ELF-1 (cell line): ENCODE data around the gene HYI.
"Not testable (repeated sequence)": the region's sequence is repeated elsewhere in the genome, so short reads cannot be mapped to it uniquely, and the experiment has no call there.

Source experiments
- DNase-seq: peaks from one replicate; pipeline ENCODE4 v3.0.0-alpha.2; 2016; ENCODE audit warnings: low read depth, low spot score

The HYI gene, protein sequence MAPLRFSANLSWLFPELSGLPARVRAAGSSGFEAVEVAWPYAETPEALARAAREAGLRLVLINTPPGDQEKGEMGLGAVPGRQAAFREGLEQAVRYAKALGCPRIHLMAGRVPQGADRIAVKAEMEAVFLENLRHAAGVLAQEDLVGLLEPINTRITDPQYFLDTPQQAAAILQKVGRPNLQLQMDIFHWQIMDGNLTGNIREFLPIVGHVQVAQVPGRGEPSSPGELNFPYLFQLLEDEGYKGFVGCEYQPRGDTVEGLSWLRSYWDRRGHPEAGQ

DNA sequence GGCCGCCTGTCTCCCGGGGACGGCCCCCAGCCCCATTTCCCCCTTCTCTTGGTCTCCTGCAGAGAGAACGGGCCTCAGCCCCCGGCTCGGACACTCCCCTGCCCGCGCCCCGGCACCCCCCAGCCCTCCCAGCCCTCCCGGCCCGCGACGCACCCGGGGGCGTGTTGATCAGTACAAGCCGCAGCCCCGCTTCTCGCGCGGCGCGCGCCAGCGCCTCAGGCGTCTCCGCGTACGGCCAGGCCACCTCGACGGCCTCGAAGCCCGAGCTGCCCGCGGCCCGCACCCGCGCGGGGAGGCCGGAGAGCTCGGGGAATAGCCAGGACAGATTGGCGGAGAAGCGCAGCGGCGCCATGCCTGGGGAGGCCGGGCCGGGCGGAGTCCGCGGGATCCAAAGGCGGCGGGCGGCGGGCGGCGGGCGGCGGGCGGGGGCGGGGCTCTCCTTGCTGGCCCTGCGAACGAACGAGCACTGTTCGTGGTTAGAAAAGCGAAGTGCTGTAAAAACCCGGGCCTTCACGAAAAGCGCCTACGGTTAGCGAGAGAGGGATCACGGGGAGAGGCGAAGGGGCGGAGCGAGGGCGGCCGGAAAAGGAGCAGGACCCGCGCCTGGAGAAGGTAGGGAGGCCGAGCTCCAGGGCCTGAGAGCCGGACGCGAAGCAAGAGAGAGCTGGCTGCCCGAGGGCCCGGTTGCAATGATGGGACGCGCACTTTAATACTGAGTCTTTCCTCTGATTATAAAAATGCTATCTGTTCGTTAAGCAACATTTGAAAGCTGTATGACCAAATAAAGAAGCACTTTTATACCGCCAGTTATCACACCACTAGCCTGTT lies at the start of gene HYI:
Gene HYI, minus strand, starts transcription at position 490 of the 828 bp plus-strand sequence. Its CDS starts 138 bp downstream, at position 352.
- peak; percentile 90 for DNase-seq

DNA sequence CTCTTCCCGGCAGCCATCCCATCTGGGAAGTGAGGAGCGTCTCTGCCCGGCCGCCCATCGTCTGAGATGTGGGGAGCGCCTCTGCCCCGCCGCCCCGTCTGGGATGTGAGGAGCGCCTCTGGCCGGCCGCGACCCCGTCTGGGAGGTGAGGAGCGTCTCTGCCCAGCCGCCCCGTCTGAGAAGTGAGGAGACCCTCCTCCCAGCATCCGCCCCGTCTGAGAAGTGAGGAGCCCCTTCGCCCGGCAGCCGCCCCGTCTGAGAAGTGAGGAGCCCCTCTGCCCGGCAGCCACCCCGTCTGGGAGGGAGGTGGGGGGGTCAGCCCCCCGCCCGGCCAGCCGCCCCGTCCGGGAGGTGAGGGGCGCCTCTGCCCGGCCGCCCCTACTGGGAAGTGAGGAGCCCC lies 48.1 kb upstream of the HYI start:
- not testable (repeated sequence) for DNase-seq

DNA sequence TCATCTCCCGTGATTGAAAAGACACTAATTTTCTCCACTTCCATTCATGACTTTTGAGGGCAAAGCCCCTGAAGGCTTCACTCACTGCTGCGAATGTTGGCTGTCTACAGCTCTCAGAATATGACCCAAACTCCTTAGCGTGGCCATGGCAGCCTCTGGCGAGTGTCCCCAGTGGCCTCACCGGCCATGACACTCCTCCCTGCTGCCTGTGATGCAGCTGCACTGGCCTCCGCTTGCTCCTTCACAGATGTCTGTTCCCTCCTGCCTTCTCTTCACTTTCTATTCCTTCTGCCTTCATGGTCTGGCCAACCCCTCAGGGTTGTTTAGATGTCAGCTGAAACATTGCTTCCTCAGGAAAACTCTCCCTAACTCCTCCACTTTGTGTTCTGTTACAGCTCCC lies 46.2 kb upstream of the HYI start:
- no peak for DNase-seq

DNA sequence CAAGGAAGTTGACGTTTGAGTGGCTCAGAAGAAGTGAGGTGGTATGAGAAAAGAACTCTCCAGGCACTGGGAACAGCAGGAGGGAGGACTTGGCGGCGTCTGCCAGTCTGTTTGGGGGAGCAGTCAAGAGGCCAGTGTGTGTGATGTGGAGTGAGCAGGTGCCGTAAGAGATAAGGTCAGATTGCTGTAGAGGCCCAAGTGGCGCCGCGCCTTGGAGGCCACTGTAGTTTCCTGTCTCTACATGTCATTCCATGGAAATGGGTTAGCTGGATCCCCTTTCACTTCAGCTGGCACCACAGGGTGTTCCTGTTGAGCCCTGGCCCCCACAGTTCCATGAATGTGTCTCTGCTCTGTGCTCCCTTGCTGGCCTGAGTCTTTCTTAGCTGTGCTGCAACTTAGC lies 41.5 kb upstream of the HYI start:
- DNase-seq, result no peak

DNA sequence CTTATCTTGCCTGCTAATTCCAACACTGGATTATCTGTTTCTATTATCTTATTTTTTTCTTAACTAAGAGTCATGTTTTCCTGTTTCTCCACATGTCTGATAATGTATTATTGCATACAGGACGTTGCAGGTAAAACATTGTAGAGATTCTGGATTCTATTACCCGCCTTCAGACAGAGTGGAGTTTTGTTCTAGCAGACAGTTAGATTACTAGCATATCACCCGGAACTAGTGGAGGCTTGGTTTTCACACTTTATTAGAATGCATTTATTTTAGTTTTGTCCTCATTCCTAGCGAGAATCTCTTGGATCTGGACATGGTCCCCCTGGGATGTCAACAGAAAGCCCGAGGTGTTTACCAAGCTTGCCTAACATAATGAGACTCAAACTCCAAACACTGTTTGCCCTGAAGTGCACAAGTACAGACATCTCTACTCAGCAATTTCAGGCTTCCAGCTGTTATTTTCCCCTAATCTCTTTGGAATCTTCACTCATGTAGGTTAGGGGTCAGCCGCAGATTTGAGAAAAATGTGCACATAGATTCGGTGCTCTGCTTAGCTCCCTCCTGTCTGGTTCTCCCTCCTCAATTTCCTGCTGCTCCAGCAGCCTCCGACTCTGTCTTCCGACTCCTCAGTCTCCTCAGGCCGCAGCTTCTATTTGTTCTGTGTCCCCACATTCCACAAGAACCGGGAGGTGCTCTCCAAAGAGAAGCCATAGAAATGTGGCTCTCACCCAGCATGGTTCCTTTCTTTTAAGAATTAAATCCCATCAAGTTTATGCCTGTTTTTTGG lies 40.1 kb upstream of the HYI start:
- peak; percentile 60 for DNase-seq

DNA sequence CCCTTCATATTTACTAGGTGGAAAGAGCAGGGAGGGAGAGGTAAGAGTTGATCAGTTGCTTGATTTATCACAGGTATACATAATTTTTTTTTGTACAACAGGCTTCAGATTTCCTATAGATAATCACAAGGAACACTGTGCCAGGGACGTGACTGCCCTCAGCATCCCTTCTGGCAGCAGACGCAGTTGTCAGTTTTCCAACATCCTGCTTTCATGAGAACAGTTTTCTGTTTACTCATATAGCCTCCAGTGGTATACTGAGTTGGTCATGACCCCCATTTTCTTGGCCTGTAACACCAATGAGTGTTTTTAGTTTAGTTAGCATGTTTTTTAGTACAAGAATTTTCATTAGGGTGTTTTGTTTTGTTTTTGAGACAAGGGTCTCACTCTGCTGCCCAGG lies 39.1 kb upstream of the HYI start:
- no peak for DNase-seq

DNA sequence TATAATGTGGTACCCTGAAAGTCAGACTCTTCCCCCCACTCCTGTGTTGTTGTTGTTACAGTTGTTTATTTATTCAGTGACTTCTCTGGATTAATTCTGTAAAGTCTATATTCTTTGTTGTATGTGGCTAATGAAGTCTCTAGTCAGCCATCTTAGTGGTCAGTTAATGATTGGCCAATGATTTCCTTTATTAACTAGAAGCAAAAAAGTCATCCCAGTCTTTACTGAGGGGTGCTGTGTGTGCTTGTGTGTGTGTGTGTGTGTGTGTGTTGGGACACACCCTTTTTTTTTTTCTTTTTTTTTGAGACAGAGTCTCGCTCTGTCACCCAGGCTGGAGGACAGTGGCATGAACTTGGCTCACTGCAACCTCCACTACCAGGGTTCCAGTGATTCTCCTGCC lies 37.3 kb upstream of the HYI start:
- DNase-seq, result no peak

DNA sequence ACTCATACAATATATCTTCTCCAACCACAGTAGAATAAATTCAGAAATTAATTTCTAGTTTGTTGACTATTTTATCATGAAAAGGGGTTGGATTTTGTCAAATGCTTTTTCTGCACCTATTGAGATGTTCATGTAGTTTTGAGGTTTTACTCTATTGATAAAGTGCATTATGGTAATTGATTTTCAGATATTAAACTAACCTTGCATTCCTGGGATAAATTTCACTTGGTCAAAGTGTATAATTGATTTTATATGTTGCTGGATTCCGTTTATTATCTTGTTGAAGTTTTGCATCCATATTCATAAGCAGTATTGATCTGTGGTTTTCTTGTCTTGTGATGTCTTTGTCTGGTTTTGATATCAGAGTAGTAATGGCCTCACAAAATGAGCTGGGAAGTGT lies 34.4 kb upstream of the HYI start:
- DNase-seq, result no peak

DNA sequence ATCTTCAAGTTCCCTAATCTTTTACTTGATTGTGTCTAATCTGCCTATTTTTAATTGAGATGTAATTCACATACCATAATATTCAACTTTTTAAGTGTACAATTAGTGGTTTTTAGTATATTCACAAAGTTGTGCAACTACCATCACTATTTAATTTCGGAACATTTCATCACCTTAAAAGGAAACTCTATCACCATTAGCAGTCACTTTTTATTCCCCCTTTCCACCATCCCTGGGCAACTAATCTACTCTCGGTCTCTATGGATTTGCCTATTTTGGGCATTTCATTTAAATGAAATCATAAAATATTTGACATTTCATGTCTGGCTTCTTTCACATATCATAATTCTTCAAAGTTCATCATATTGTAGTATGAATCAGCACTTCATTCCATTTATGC lies 30.6 kb upstream of the HYI start:
- DNase-seq, result no peak

DNA sequence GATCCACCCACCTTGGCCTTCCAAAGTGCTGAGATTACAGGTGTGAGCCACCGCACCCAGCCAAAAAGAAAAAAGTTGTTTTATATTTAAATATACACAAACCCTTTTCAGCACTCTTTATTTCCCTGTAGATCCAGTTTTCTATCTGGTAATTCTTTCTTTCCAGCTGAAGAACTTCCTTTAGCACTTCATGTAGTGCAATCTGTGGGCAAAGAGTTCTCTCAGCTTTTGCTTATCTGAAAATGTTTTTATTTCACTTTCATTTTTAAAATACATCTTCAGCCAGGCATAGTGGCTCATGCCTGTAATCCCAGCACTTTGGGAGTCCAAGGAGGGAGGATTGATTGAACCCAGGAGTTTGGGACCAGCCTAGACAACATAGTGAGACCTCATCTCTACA lies 28.5 kb upstream of the HYI start:
- no peak for DNase-seq

DNA sequence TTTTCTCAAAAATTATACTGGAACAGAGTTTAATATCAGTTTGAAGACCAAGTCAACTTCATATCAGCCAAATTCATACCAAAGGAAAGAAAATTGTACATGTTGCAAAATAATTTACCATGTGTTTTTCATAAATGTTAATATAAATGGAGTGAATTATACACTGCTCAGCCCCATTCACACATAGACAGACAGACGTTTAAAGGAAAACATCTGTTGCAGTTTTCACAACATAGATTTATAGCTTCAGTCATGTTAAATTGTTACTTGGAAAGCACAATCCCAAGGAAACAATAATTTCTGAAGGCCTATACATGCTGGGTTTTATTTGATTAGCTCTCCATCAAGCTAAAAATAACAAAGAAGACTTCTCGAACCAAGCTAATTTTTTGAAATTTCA lies 27.8 kb upstream of the HYI start:
- no peak for DNase-seq

DNA sequence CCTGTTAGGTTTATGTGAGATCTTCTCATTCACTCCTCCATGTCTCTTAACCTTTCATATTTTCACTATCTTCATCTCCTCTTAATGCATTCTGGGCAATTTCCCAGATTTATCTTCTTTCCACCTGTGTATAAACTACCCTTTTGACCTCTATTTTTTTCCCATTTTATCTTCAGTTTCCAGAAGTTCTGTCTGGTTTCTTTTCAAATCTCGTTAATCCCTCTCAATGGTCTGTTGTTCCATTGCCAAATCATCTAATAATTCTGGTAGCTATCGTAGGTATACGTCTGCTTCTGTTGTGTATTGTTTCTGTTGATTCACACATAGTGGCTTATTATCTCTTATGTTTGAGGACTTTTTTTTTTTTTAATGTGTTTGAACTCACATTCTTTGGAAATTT lies 25.7 kb upstream of the HYI start:
- DNase-seq, result no peak

DNA sequence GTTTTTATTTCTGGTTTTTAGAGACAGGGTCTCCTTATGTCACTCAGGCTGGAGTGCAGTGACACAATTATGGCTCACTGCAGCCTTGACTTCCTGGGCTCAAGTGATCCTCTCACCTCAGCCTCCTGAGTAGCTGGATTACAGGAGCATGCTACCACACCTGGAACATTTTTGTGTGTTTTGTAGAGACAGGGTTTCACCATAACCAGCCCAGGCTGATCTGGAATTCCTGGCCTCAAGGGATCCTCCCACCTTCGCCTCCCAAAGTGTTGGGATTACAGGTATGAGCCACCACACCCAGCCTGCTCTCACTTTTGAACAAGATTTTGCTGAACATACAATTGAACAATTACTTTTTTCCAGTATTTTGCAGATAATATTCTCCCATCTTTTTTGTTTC lies 24.0 kb upstream of the HYI start:
- no peak for DNase-seq

DNA sequence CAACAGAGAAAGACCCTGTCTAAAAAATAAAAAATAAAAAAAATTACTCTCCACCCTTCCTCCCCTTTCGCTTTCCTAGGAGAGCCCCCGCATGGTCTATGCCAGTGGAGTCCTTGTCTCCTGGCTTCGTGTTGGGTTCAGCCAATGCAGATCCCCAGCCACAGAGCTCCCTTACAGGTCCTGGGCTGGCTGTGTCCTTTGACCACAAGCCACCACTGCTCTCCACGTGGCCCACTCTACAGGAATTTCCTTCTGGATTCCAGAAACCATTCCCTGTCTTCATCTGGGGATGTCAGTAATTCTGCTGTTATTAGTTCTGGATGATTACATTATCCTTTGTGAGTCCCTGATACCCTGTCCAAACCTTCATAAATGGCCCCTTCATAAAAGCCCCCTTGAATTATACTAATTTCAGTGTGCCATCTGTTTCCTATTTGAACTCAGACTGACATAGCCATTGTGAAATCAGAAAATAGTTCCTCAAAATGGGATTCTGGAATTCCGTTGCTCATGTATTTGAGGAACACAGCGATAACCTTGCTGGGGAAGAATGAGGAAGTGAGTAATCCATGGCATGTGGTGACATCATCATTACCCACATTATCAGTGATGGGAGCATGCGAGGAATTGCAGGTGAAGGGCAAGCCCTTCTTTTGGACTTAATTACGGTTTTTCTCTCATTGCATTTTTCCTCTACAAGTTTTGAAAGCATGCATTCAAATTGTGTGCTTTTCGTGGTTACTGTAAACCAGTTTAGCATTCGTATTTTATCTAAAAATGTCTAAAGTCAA lies 22.1 kb upstream of the HYI start:
- DNase-seq, result not testable (repeated sequence)

DNA sequence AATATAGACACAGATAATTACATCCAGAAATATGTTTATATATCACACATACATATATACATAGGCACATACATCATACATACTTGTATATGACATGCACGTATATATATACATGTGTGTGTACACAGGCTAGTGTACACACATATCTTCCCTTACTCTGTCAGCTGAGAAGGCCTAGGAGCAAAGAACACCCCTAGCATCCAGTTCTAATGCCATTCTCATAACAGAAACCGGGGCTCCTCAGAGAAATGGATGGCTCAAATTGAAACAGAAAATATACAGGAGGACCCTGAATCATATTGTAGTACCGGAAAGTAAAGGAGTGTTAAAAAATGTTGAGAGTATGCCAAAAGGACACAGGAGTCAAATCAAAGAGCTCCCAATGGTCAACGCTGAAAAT lies 19.7 kb upstream of the HYI start:
- DNase-seq, result no peak

DNA sequence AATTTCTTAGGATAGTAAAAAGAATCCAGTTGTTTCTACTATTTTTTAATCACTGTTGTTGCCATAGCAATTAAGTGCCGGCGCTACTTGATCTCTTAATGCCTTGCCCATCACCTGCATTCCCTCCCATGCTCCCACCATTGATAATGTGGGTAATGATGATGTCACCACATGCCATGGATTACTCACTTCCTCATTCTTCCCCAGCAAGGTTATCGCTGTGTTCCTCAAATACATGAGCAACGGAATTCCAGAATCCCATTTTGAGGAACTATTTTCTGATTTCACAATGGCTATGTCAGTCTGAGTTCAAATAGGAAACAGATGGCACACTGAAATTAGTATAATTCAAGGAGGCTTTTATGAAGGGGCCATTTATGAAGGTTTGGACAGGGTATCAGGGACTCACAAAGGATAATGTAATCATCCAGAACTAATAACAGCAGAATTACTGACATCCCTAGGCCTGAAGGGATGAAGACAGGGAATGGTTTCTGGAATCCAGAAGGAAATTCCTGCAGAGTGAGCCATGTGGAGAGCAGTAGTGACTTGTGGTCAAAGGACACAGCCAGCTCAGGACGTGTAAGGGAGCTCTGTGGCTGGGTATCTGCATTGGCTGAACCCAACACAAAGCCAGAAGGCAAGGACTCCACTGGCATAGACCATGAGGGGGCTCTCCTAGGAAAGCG lies 18.9 kb upstream of the HYI start:
- DNase-seq, result peak; percentile 57

DNA sequence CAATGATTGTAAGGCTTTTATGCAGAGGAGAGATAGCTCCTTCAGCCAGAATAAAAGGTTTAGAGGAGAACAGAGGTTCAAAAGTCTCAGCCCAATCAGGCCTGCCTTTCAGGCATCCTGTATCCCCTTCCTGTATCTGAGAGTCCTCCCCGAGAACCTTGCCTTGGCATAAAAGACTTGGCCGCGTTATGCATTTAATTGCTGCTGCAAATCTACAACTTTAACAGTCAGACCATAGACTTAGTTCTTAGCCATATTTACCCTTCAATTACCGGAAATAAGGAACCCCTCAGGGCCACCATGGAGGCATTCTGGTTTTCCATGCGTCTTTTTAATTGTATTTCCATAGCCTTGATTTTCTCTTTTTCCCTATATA lies 18.3 kb upstream of the HYI start:
- no peak for DNase-seq

DNA sequence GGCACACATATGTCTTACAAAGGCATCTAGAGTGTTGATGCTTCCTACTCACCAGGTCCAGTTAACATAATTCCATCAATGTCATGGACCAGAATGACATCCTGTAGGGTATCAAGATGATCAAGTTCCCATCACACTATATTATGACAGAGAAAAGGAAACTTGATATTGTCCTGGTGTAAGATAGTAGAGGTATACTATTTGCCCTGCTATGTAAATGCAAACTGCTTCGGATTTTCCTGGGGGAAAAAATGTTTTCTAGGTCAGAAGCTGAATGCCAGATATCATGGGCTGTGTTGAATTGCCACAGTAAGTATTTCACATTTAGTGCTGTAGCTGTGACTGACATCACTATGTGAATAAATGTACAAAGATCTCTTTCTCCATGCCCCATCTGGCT lies 16.2 kb upstream of the HYI start:
- no peak for DNase-seq

DNA sequence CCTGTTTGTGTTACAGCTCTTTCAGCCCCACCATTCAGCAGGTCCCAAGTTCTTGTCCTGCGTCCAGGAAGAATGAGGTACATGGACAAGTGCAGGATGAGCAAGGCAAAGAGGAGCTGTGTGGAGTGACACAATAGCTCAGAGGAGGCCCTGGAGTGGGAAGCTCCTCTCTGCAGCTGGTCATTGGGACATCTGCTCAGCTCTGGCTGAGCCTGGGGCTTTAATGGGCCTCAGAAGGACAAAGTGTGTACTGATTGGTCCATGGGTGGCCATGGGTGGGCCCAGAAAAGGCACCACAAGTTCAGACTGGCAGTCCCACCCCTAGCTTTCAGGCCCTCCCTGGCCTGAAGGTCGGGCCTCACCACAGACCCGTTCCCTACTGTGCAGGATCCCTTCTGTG lies 14.7 kb upstream of the HYI start:
- no peak for DNase-seq

DNA sequence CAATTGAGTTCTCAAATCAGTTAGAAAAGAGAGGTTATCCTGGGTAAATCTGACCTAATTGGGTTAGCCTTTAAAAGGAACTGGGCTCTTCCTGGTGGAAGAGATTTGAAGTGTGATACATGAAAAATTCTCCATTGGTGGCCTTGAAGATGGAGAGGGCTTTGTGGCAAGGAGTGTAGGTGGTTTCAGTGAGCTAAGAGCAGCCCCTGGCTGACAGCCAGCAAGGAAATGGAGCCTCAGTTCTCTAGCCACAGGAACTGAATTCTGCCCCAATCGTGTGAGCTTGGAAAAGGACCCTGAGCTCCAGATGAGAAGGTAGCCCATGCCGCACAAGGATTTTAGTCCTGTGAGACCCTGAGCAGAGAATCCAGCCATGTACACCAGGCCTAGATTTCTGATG lies 12.7 kb upstream of the HYI start:
- DNase-seq, result no peak

DNA sequence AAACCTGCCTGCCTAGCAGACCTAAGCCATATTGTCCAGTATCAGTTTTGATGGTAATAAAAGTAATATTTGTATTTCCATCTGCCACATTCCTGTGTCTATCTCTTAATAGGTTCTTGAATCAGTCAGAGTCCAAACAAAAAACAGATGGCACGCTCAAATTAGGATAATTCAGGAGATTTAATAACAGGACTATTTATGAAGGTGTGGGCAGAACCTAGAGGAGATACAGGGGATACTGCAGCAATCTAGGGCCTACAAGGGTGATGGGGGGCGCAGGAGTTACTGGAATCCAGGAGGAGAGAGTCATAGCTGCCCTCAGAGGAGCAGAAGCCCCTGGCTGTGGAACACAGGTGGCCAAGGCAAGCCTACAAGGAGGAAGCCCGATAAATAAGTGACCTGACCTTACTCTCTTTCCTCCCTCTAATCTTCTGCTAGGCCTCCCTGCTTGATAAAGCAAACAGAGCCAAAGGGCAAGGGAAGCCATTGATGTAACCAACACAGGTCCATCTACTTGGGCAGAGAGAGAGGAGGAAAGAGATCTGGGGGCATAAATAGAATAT lies 11.9 kb upstream of the HYI start:
- DNase-seq, result no peak
